Measurements from ENCODE around the gene ASB7.
"Not testable (repeated sequence)": the region's sequence is repeated elsewhere in the genome, so short reads cannot be mapped to it uniquely, and the experiment has no call there.

ASB7 gene

GRCh38 chr15:100653608-100654007 is 51.2 kb downstream of the ASB7 start:
- no peak for DNase-seq

DNA sequence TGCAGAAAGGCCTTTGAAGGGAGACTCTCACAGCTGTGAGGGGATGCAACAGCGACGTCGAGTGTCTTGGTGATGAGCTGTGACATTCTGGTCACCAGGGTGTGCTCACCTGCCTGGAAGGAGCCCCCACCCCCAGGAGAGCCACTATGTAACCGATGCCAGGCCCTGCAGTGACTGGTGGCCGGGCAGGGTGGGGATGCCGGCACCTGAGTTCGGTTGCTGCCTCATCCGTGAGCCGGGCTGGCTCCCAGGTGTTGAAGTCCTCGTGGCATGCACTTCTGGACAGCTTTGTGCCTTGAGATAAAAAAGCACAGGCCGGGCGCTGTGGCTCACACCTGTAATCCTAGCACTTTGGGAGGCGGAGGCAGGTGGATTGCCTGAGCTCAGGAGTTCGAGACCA is 56.5 kb downstream of the ASB7 start:
- DNase-seq: no peak

DNA sequence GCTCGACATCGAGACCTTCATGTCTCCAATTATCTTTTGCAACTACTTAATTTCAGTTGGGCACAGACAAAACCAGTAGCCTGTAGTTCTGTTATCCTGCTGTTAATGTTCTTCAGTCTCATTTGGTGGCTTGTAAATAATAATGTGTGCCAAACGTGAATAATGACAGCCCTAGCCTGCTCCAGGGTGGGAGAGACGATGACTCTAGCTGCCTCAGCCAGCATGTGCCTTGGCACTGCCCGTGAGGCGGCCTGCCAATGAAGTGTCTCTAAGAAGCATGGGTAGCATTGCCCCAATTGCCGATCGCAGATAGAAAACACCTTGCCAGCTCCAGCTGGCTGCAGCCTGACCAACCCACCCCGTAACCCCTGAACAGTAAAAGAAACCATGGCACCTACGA is 58.8 kb downstream of the ASB7 start:
- no peak for DNase-seq

GRCh38 chr15:100663086-100663914 is 60.9 kb downstream of the ASB7 start:
- no peak for DNase-seq

GRCh38 chr15:100663915-100664281 is 61.5 kb downstream of the ASB7 start:
- no peak for DNase-seq

DNA sequence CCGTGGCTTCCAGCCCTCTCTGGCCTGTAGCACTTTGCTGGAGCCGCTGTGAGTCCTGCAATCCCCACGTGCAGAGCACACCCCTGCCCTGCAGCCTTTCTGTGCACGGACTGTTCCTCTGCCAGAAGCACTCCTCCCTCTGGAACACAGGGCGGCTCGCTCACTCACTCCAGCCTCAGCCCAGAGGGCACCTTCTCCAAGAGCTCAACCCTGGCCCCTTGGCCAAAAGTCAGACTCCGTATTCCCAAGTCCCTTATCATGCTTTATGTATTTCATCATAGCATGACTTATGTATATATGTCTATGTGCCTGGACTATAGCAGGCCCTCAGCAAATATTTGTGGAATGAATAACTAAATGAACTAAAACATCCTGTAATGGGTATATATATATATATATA is 63.2 kb downstream of the ASB7 start:
- no peak for DNase-seq

GRCh38 chr15:100667405-100668347 is 65.3 kb downstream of the ASB7 start:
- DNase-seq: no peak

DNA sequence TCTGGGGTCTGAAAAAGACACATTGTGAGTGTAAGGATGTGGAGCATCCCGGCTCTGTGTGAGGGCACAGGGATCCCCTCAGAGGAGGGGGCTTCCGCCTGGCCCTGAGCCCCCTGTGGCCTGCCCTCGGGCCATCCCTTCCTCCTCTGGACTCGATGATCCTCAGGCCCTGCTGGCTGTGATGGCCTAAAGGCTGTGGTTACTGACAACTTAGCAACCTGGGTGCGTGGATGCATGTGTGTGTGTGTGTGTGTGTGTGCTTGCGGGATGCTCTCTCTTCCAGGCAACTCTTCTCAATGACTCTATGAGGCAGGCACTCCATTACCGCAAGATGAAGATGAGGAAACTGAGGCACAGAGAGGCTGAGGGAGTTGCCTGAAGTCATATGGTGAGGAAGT is 66.0 kb downstream of the ASB7 start:
- no peak for DNase-seq

DNA sequence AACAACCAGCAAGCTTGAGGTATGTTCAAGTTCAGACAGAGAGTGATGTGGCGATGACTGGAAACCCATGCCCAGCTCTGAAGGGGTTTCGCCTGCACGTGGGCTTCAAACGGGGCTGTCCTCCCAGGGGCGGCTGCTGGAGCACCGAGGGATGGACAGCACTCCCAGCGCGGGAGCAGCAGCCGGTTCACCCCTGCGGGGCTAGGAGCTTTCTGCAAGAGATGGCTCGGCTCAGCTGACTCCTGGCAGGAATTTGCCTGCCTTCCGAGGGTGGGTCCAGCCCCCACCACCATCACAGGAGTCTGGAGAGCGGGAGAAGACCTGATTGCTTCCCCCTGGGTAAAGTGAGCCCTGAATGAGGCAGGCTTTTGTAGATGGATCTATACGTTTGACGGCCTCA is 66.9 kb downstream of the ASB7 start:
- DNase-seq: no peak

DNA sequence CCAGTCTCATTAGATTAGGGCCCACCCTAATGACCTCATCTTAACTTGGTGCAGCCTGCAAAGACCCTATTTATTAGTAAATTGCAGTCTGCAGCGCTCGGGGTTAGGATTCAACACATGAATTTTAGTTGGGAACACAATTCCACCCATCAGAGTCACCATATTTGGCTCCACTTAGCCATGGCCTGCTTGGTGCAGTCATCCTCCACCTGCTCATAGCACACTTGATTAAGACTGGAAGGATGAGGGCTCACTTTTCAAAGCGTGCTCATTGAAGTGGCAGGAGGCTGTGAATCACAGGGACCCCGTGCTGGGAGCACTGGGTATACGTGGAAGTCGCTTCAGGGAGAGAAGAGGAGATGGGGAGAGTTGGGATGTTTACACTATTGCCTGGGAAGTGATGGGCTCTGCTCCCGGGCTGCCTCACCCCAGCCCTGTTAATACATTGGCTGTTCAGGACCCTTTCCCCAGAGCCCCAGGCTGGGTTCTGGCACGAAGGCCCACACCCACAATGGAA is 68.2 kb downstream of the ASB7 start:
- DNase-seq: no peak

DNA sequence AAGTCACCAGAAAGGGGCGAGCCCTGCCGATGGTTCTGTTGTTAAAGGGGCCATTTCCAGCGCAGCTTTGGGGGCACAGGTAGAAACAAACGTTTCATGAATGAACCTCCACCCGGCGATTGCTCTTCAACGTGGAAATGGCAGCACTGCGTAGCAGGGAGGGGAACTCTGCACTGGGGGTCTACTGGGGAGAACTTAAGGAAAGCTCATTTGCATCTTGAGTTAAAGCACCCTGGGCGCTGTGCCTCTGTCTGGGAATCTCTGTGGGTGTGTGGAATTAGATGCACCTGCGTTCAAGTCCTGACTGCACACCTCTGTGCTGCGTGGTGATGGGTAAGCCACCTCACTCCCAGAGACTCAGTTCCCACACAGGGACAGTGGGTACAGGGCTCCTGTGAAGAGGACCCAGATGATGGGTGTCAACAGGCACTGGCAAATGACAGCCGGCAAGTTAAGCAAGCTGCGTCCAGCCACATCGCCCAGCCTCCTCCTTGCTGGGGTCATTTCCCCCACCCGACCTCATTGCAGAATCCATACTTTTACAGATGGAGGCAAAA is 68.8 kb downstream of the ASB7 start:
- DNase-seq: no peak

DNA sequence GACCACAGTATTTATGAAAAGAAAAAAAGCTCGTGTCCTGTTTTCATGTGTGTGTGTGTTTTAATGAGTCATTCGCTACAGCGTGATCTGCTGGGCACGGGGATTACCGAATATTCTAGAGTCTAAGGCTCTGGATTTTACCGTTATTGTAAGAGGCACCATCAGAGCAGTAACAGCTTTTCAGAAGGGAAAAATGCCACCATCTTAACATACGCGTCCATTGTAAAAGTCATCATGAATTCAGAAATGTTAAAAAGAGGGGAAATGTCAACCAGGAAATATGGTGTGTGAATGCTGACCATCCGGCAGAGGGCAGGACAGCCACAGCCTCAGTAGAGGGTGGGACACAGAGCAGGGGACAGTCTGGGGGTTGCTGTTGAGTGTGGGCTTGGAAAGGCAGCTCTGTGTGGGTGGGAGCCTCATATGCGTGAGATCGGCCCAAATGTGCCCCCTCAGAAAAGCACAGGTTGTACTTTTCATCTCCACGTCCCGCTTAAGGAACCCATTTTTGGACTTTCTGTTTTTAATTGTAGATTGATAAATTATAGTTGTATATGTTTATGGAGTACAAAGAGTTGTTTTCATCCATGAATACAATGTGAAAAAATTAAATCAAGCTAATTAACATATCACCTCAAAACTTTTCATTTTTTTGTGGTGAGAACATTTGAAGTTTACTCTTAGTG is 69.6 kb downstream of the ASB7 start:
- DNase-seq: no peak

GRCh38 chr15:100672959-100673358 is 70.6 kb downstream of the ASB7 start:
- no peak for DNase-seq

DNA sequence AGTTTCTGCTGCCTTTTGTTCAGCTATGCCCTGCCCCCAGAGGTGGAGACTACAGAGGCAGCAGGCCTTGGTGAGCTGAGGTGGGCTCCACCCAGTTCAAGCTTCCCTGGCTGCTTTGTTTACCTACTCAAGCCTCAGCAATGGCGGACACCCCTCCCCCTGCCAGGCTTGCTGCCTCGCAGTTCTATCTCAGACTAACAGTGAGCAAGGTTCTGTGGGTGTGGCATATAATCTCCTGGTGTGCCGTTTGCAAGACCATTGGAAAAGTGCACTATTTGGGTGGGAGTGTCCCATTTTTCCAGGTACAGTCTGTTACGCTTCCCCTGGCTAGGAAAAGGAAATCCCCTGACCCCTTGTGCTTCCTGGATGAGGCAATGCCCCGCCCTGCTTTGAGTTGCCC is 76.8 kb downstream of the ASB7 start:
- DNase-seq: not testable (repeated sequence)

DNA sequence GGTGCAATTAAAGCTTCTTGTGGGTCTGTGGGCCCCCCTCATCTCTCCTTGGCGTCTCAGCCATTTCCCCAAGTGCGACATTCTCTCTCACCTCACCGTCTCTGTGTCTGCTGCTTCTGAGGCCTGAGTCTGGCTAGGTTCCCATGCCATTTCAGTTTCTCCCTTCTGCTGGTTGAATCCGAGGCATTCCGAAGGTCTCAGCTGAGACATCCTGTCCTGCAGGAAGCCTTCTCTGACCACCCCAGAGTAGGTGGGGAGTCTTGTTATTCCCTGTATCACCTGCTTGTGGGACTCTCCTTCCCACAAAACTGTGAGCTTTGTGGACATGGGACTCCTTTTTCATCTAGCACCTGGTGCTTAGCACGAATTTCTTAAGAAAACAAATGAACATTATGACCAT is 78.3 kb downstream of the ASB7 start:
- DNase-seq: no peak

DNA sequence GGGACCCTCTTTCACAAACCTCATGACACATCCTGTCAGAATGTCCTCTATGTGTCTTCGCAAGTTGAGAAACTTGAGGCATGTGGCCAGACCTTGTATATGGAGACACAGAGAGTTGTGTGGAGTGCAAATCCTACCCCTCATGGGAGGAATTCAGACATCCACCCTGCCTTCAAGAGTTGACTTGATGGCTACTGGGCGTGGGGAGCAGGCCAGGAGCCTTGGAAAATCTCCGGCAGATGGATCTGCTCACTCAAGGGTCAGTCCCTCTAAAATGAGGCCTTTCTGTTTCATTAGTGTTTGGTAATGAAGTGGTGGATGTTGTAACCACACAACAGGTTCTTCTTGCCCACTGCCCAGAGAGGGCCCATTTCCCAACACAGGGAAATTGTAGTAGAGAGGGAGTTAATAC is 79.0 kb downstream of the ASB7 start:
- no peak for DNase-seq

- DNase-seq: no peak
These were observed 80.1 kb downstream of the ASB7 start for GRCh38 chr15:100682468-100682867.

GRCh38 chr15:100683434-100683833 is 81.0 kb downstream of the ASB7 start:
- DNase-seq: no peak

DNA sequence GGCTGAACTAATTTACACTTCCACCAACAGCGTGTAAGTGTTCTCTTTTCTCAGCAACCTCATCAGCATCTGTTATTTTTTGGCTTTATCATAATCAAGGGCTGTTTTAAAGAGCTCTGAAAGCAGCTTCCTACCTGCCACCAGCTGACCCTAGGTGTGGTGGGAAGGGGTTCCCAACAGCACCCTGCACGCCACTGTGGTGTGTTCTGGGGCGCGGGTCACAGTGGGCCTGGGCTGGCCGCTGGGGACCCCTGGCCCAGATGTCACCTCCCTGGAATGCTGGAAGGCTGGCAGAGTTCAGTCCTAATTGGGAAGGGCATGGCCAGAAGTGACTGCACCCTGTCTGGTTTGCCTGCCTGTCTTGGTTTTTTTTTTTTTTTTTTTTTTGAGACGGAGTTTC is 82.2 kb downstream of the ASB7 start:
- DNase-seq: no peak

DNA sequence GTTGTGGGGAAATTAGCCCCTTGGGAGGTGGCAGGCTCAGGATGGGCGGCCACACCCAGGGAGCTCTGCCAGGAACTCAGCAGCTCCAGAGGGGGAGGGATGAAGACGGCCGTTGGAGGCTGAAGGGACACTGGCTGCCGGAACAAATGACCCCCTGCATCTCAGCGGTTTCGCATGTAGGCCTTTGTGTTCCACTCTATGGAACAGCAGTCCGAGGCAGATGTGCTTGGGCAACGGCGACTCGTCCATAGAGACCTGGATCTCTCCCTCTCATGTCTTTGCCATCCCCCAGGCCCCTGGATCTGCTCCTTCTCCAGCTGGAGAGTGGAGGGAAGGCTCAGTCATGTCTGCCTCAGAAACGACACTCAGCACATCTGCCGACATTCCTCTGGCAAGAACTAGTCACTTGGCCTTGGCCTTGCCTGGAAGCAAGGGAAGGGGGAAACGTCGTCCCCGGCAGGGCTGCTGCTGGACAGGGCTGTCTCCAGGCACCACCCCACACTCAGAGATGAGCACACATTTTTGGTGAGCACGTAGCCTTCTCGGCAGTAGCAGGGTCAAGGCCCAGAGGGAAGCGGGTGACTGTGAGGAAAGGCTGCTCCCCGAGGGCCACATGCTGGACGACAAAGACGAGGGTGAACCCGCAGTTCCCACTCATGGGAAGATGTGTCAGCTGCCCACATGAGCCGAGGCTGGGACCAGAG is 83.8 kb downstream of the ASB7 start:
- no peak for DNase-seq

DNA sequence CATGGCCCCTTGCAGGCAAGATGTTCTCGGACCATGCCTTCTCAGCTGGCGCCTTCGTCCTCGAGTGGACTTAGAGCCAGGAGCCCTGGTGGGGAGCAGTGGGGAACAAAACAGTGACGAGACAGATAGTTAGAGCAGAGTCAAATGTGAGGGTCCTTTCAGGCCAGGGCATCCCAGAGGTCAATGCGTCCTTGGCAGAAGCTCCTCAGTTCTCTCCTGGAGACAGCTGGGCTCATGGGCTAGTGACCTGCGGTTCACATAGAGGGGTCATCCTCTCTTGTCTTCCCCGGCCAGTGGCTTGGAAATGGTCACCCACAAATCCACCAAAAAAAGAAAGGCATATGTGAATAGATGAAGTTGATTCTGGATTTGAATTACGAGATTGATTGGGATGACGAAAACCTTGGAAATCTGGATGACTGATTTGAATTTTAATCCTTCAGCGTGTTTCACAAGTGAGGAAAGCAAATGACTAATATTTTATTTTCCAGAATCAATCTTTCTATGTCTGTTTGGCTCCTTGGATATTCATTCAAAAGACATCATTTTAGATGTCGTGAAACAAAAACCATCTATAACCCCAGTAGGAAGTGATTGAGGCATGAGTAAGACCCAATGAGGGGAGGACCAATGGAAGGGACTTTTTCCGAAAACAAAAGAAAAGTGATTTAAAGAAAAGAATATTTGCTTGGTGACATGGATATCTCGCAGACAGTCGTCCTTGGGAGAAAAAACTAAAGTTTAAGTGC is 84.5 kb downstream of the ASB7 start:
- no peak for DNase-seq
